H1 (cell line): ENCODE data around the gene HHAT. TPM values are rescaled to one million over a fixed set of nuclear protein-coding genes. Genes with fewer than 3 reads are reported as not detected.

Experiments
- CREB1 ChIP-seq: IDR thresholded peaks from 2 replicates; pipeline ENCODE4 v1.6.1; 2012; ENCODE audit warnings: inconsistent platforms
- POLR2A ChIP-seq, 2 experiments: IDR thresholded peaks; 1 replicate in 1 of 2; 2 replicates in 1 of 2; pipeline ENCODE4 v1.6.1; 2011; ENCODE audit warnings: low read depth in 2 of 2, low read length in 2 of 2, mild to moderate bottlenecking in 2 of 2; ENCODE audit errors: control extremely low read depth in 1 of 2
- POLR2AphosphoS5 ChIP-seq: IDR thresholded peaks from 2 replicates; pipeline ENCODE4 v1.6.1; 2011; ENCODE audit warnings: low read depth, low read length
- SIX5 ChIP-seq: IDR thresholded peaks from 2 replicates; pipeline ENCODE4 v1.6.1; 2011; ENCODE audit warnings: mild to moderate bottlenecking, low read depth, low read length
- polyA plus RNA-seq, 7 experiments: library from polyadenylated mRNA; depleted of rRNA in 3 of 7; stranded (reverse) in 5 of 7; unstranded in 2 of 7; fragments of >200 nt in 5 of 7; fragments of 200-250 nt in 2 of 7; gene quantifications; 1 replicate in 5 of 7; 2 replicates in 1 of 7; 4 replicates in 1 of 7; pipeline versions ENCODE4 v1.2.1 to v1.2.3, GENCODE V29; 2011 to 2013; ENCODE audit warnings: missing spikeins in 2 of 7, mixed read lengths in 2 of 7
- total RNA-seq: library from RNA; stranded (reverse); fragmentation: NEBNext Ultra II Directional; extraction: Animal tissue kit (Norgen Biotek cat#: 25700); gene quantifications from 2 replicates; pipeline ENCODE4 v1.2.1, GENCODE V29; 2021
- TF ChIP-seq, protein P1 (sequence below): IDR thresholded peaks from 2 replicates; pipeline ENCODE4 v1.6.1; 2012; ENCODE audit warnings: inconsistent platforms

The HHAT gene
- total and polyA plus RNA-seq, 2 of the 8 experiments (the other 6 are each of a cell fraction or from before 2014, with no cell fraction given), result 0.15 to 0.51 TPM

DNA sequence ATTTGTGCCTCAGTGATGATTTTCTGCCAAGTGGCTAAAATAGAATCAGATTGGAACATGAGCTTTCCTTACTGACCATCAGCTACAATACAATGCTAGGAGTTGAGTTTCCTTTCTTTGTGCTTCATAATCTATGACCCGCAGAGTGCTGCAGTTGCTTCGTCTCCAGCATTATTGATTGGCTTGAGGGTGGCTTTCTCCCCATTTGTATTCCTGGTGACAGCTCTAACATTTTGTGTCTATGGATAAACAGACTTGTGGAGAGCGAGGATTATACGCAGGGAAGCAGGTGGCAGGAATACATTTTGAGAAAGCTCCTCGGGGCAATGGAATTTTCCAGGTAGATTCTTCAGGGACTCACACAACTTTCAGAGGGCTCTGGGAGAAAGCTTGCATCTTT, 223.2 kb downstream of the HHAT start (continued):
- TF ChIP-seq, protein P1, sequence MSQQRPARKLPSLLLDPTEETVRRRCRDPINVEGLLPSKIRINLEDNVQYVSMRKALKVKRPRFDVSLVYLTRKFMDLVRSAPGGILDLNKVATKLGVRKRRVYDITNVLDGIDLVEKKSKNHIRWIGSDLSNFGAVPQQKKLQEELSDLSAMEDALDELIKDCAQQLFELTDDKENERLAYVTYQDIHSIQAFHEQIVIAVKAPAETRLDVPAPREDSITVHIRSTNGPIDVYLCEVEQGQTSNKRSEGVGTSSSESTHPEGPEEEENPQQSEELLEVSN, result no peak
- no peak for TF ChIP-seq POLR2A (IDR thresholded peaks at IDR 0.05; ENCODE audit: control extremely low read depth in 1 of 2, low read depth in 2 of 2, low read length in 2 of 2)
- TF ChIP-seq SIX5, result no peak
- TF ChIP-seq CREB1, result no peak
- TF ChIP-seq POLR2AphosphoS5, result no peak
